Trophoblast cell (in vitro differentiated cells and primary cell): ENCODE data around the gene EML1.
"Not testable (repeated sequence)": the region's sequence is repeated elsewhere in the genome, so short reads cannot be mapped to it uniquely, and the experiment has no call there.

Source experiments
- DNase-seq, 2 donors: peaks; one replicate each; pipeline ENCODE4 v3.0.0-alpha.2; 2016
- H2AFZ ChIP-seq: 2 replicates; pipeline ENCODE4 v1.6.1; 2013; ENCODE audit warnings: low read length, moderate library complexity, mild to moderate bottlenecking; ENCODE audit not compliant: insufficient read depth, poor library complexity
- H2AK5ac ChIP-seq: 2 replicates; pipeline ENCODE4 v1.6.1; 2013; ENCODE audit warnings: mild to moderate bottlenecking, low read length
- H2BK120ac ChIP-seq: 2 replicates; pipeline ENCODE4 v1.6.1; 2013; ENCODE audit warnings: low read length, mild to moderate bottlenecking, moderate library complexity; ENCODE audit not compliant: insufficient read depth, poor library complexity
- H2BK12ac ChIP-seq: 2 replicates; pipeline ENCODE4 v1.6.1; 2013; ENCODE audit warnings: mild to moderate bottlenecking, low read length, moderate library complexity
- H2BK5ac ChIP-seq: 2 replicates; pipeline ENCODE4 v1.6.1; 2013; ENCODE audit warnings: low read length, low read depth, moderate library complexity, mild to moderate bottlenecking; ENCODE audit not compliant: poor library complexity
- H3K14ac ChIP-seq: 2 replicates; pipeline ENCODE4 v1.6.1; 2013; ENCODE audit warnings: mild to moderate bottlenecking, low read length
- H3K18ac ChIP-seq: 2 replicates; pipeline ENCODE4 v1.6.1; 2013; ENCODE audit warnings: mild to moderate bottlenecking, low read length
- H3K23ac ChIP-seq: 2 replicates; pipeline ENCODE4 v1.6.1; 2013; ENCODE audit warnings: low read length
- H3K27ac ChIP-seq: 2 replicates; pipeline ENCODE4 v1.5.1; 2013; ENCODE audit warnings: low read depth, mild to moderate bottlenecking, inconsistent platforms, low read length, moderate library complexity
- H3K27me3 ChIP-seq: 2 replicates; pipeline ENCODE4 v1.6.1; 2013; ENCODE audit warnings: inconsistent platforms, mild to moderate bottlenecking, low read length, moderate library complexity; ENCODE audit not compliant: insufficient read depth
- H3K36me3 ChIP-seq, 2 experiments: 1 replicate in 1 of 2; 2 replicates in 1 of 2; pipeline ENCODE4 v1.6.1; 2013; ENCODE audit warnings: low read length in 2 of 2, mild to moderate bottlenecking in 2 of 2, moderate library complexity in 1 of 2; ENCODE audit not compliant: insufficient read depth in 2 of 2, control insufficient read depth in 1 of 2
- H3K4ac ChIP-seq: 2 replicates; pipeline ENCODE4 v1.6.1; 2013; ENCODE audit warnings: low read depth, mild to moderate bottlenecking, low read length, moderate library complexity
- H3K4me1 ChIP-seq, 2 experiments: 1 replicate in 1 of 2; 2 replicates in 1 of 2; pipeline ENCODE4 v1.6.1; 2013; ENCODE audit warnings: low read length in 2 of 2, mild to moderate bottlenecking in 2 of 2, moderate library complexity in 1 of 2; ENCODE audit not compliant: insufficient read depth in 2 of 2, control insufficient read depth in 1 of 2
- H3K4me2 ChIP-seq: 2 replicates; pipeline ENCODE4 v1.6.1; 2013; ENCODE audit warnings: inconsistent platforms, mild to moderate bottlenecking, low read length, moderate library complexity
- H3K4me3 ChIP-seq: 2 replicates; pipeline ENCODE4 v1.5.1; 2013; ENCODE audit warnings: mild to moderate bottlenecking, low read depth, low read length, inconsistent platforms
- H3K79me1 ChIP-seq: one replicate; pipeline ENCODE4 v1.6.1; 2013; ENCODE audit warnings: low read length
- H3K79me2 ChIP-seq: 2 replicates; pipeline ENCODE4 v1.6.1; 2013; ENCODE audit warnings: low read length, mild to moderate bottlenecking; ENCODE audit not compliant: control insufficient read depth, insufficient read depth, poor library complexity
- H3K9ac ChIP-seq: 2 replicates; pipeline ENCODE4 v1.6.1; 2013; ENCODE audit warnings: mild to moderate bottlenecking, low read length
- H3K9me3 ChIP-seq: 2 replicates; pipeline ENCODE4 v1.6.1; 2013; ENCODE audit warnings: low read depth, mild to moderate bottlenecking, control low read depth, inconsistent platforms, low read length; ENCODE audit not compliant: insufficient read depth
- H4K12ac ChIP-seq: 2 replicates; pipeline ENCODE4 v1.6.1; 2013; ENCODE audit warnings: low read depth, mild to moderate bottlenecking, low read length, moderate library complexity
- H4K8ac ChIP-seq: 2 replicates; pipeline ENCODE4 v1.6.1; 2013; ENCODE audit warnings: low read depth, mild to moderate bottlenecking, low read length, moderate library complexity
- H4K91ac ChIP-seq: one replicate; pipeline ENCODE4 v1.6.1; 2013; ENCODE audit warnings: low read depth, mild to moderate bottlenecking, low read length, moderate library complexity
- whole genome bisulfite sequencing: extraction: QIAGEN DNeasy Blood & Tissue Kit; methylation state at CpG from one replicate; pipeline ENCODE4 v1.1.7; 2013; ENCODE audit warnings: missing lambda C conversion rate; ENCODE audit not compliant: insufficient read length, insufficient coverage; ENCODE audit errors: extremely low coverage; 5-methylcytosine and 5-hydroxymethylcytosine counted together

Gene EML1

DNA sequence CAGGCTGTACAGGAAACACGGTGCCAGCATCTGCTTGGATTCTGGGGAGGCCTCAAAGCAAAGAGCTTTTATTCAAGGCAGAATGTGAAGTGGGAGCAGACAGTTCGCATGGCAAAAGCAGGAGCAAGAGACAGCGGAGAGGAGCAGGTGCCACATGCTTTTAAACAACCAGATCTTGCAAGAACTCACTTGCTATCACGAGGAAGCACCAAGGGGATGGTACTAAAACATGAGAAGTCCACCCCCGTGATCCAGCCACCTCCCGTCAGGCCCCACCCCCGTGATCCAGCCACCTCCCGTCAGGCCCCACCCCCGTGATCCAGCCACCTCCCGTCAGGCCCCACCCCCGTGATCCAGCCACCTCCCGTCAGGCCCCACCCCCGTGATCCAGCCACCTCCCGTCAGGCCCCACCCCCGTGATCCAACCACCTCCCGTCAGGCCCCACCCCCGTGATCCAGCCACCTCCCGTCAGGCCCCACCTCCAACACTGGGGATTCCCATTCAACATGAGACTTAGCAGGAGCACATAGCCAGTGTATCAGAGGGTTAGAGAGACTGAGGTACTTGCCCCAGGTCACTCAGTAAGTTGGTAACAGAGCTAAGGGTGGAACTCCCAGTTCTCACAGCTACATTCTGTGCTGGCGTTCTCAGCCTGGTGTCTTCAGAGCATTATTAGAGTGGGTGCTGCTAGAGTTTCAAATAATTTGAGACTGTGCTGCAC lies 156.0 kb downstream of the EML1 start:
- H2AFZ ChIP-seq, H3K18ac ChIP-seq, H3K4ac ChIP-seq, H3K79me1 ChIP-seq, H4K91ac ChIP-seq, H3K79me2 ChIP-seq, H3K9ac ChIP-seq, H2BK12ac ChIP-seq, H3K14ac ChIP-seq, H4K12ac ChIP-seq, H3K36me3 ChIP-seq, H2BK120ac ChIP-seq, H2AK5ac ChIP-seq, H3K27ac ChIP-seq, H3K9me3 ChIP-seq, H3K4me3 ChIP-seq, H3K23ac ChIP-seq, H3K4me2 ChIP-seq, H2BK5ac ChIP-seq, H4K8ac ChIP-seq, H3K27me3 ChIP-seq: not testable (repeated sequence)
- no CpG with 5 or more reads among the region's 19 CpGs for WGBS
- H3K4me1 ChIP-seq: peaks cover 8 to 12% of the 10 kb centered on the region in 2 experiments
- peak in 1 of 2 donors; percentile 11 for DNase-seq

- Histone ChIP-seq H4K12ac (no peak overlapping the region), H3K79me1 (no peaks in the 10 kb centered on the region), H2BK5ac (no peak overlapping the region), H3K4me2 (no peak overlapping the region), H2BK120ac (no peak overlapping the region), H3K23ac (no peak overlapping the region), H3K9me3 (peaks cover 7% of the 10 kb centered on the region), H2BK12ac (no peak overlapping the region), H3K4me3 (no peak overlapping the region), H3K4ac (no peak overlapping the region), H3K79me2 (no peaks in the 10 kb centered on the region), H3K9ac (no peak overlapping the region), H3K4me1 (peaks cover 8 to 12% of the 10 kb centered on the region in 2 experiments), H2AK5ac (no peak overlapping the region), H3K27me3 (no peaks in the 10 kb centered on the region), H2AFZ (no peak overlapping the region), H4K91ac (no peak overlapping the region), H3K18ac (no peak overlapping the region), H3K36me3 (no peaks in the 10 kb centered on the region), H3K14ac (no peak overlapping the region), H3K27ac (no peak overlapping the region), H4K8ac (no peak overlapping the region)
- DNase-seq: peak; percentile 35 to 82
- WGBS: no CpG with 5 or more reads among the region's 8 CpGs
These were observed 157.0 kb downstream of the EML1 start for GRCh38 chr14:99950181-99950580.

- Histone ChIP-seq H2AFZ (no peak overlapping the region), H3K79me2 (no peaks in the 10 kb centered on the region), H3K4ac (no peak overlapping the region), H3K4me2 (no peak overlapping the region), H4K8ac (no peak overlapping the region), H4K91ac (no peak overlapping the region), H3K79me1 (no peaks in the 10 kb centered on the region), H2BK5ac (no peak overlapping the region), H4K12ac (no peak overlapping the region), H2BK120ac (no peak overlapping the region), H2BK12ac (no peak overlapping the region), H3K9ac (no peak overlapping the region), H3K23ac (no peak overlapping the region), H3K18ac (no peak overlapping the region), H3K36me3 (no peaks in the 10 kb centered on the region), H3K14ac (no peak overlapping the region), H3K4me1 (peaks cover 8 to 12% of the 10 kb centered on the region in 2 experiments), H3K9me3 (peaks cover 7% of the 10 kb centered on the region), H3K27me3 (no peaks in the 10 kb centered on the region), H3K27ac (no peak overlapping the region), H3K4me3 (no peak overlapping the region), H2AK5ac (no peak overlapping the region)
- DNase-seq: no peak
- WGBS: no CpG with 5 or more reads among the region's 8 CpGs
These were observed 157.9 kb downstream of the EML1 start for GRCh38 chr14:99951085-99951484.

- Histone ChIP-seq H3K4ac (no peak overlapping the region), H3K4me2 (no peak overlapping the region), H4K8ac (no peak overlapping the region), H3K27ac (no peak overlapping the region), H2BK12ac (no peak overlapping the region), H3K36me3 (no peaks in the 10 kb centered on the region), H2AK5ac (no peak overlapping the region), H3K27me3 (no peaks in the 10 kb centered on the region), H4K91ac (no peak overlapping the region), H3K23ac (no peak overlapping the region), H4K12ac (no peak overlapping the region), H3K79me2 (no peaks in the 10 kb centered on the region), H3K79me1 (no peaks in the 10 kb centered on the region), H3K18ac (no peak overlapping the region), H2BK5ac (no peak overlapping the region), H3K4me3 (no peak overlapping the region), H3K4me1 (peaks cover 8 to 12% of the 10 kb centered on the region in 2 experiments), H3K9me3 (peaks cover 7% of the 10 kb centered on the region), H2AFZ (no peak overlapping the region), H3K14ac (no peak overlapping the region), H3K9ac (no peak overlapping the region), H2BK120ac (no peak overlapping the region)
- DNase-seq: no peak
- no CpG with 5 or more reads among the region's 4 CpGs for WGBS
These were observed 158.8 kb downstream of the EML1 start for GRCh38 chr14:99952039-99952438.
